GM12878 (cell line): ENCODE data around the gene ENPP1. TPM values are rescaled to one million over a fixed set of nuclear protein-coding genes. Genes with fewer than 3 reads are reported as not detected.

Source experiments
- ATAC-seq: fragments of 200-7000 bp; cut with Tn5 transposase; 3 replicates; pipeline ENCODE4 v1.9.1; 2020; ENCODE audit warnings: mild to moderate bottlenecking, moderate library complexity
- BruUV-seq: library from RNA; stranded (reverse); fragments of 400-500 nt; replicated peaks from 2 replicates; lab custom pipeline; 2021; lab: Mats Ljungman, UMichigan
- CTCF ChIA-PET: fragments of 300-600 bp; sonication (Branson Sonifier 250); formaldehyde crosslinking; extraction: SDS; loops from one replicate; lab custom pipeline; 2021; ENCODE audit warnings: inconsistent platforms; lab: Yijun Ruan, JAX
- POLR2A ChIA-PET: fragments of 350-600 bp; formaldehyde crosslinking; extraction: SDS; loops from one replicate; lab custom pipeline; 2021; ENCODE audit warnings: inconsistent platforms; lab: Charles Lee
- RAD21 ChIA-PET: fragments of 300-600 bp; sonication (Branson Sonifier 250); formaldehyde crosslinking; loops from one replicate; lab custom pipeline; 2023; ENCODE audit warnings: antibody characterized with exemption; ENCODE audit not compliant: unreplicated experiment; lab: Charles Lee
- SMC1A ChIA-PET: fragments of 300-600 bp; sonication (Branson Sonifier 250); formaldehyde crosslinking; loops from one replicate; lab custom pipeline; 2023; ENCODE audit not compliant: unreplicated experiment, uncharacterized antibody; lab: Charles Lee
- DNase-seq: peaks from one replicate; pipeline ENCODE4 v3.0.0-alpha.2; 2011; ENCODE audit warnings: low read depth, low spot score
- FAIRE-seq: peaks from 3 replicates; lab custom pipeline; 2011; peaks lifted over from hg19 to GRCh38; lab: Jason Lieb, UNC
- H2AFZ ChIP-seq: 2 replicates; pipeline ENCODE4 v1.6.0; 2011; ENCODE audit warnings: low read depth, low read length, control low read depth; ENCODE audit not compliant: control insufficient read depth
- H3K27ac ChIP-seq: 2 replicates; pipeline ENCODE4 v1.5.1; 2011; ENCODE audit warnings: control low read depth; ENCODE audit not compliant: control insufficient read depth, insufficient read depth
- H3K27me3 ChIP-seq, 2 experiments: replicated peaks in 1 of 2; 2 replicates each; pipeline versions ENCODE4 v1.6.0 to v1.6.1; 2011; ENCODE audit warnings: low read length in 1 of 2; ENCODE audit not compliant: control insufficient read depth in 2 of 2, insufficient read depth in 2 of 2
- H3K36me3 ChIP-seq, 2 experiments: 2 replicates each; pipeline ENCODE4 v1.5.1; 2011; ENCODE audit warnings: low read length in 1 of 2; ENCODE audit not compliant: control insufficient read depth in 2 of 2, insufficient read depth in 2 of 2
- H3K4me1 ChIP-seq: 2 replicates; pipeline ENCODE4 v1.6.1; 2011; ENCODE audit warnings: mild to moderate bottlenecking, low read length, moderate library complexity, mixed read lengths; ENCODE audit not compliant: control insufficient read depth, insufficient read depth
- H3K4me2 ChIP-seq: 2 replicates; pipeline ENCODE4 v1.6.0; 2011; ENCODE audit warnings: control low read depth; ENCODE audit not compliant: control insufficient read depth, insufficient read depth
- H3K4me3 ChIP-seq: fragments of 200-600 bp; sonication (generic); 2 replicates; pipeline ENCODE4 v1.5.1; 2016
- H3K79me2 ChIP-seq: 2 replicates; pipeline ENCODE4 v1.6.0; 2011; ENCODE audit warnings: low read length; ENCODE audit not compliant: control insufficient read depth, insufficient read depth
- H3K9ac ChIP-seq: 2 replicates; pipeline ENCODE4 v1.8.0; 2011; ENCODE audit warnings: low read length, control low read depth, mixed read lengths; ENCODE audit not compliant: control insufficient read depth, insufficient read depth
- H3K9me3 ChIP-seq: replicated peaks from 3 replicates; pipeline ENCODE4 v1.5.1; 2011; ENCODE audit warnings: mild to moderate bottlenecking, low read length; ENCODE audit not compliant: control insufficient read depth, insufficient read depth
- H4K20me1 ChIP-seq: 2 replicates; pipeline ENCODE4 v1.6.0; 2011; ENCODE audit not compliant: control insufficient read depth, insufficient read depth
- CUX1 ChIP-seq: IDR thresholded peaks from 2 replicates; pipeline ENCODE4 v1.6.1; 2012; ENCODE audit warnings: improper control_type of control experiment, low read depth, low read length; ENCODE audit not compliant: insufficient replicate concordance
- IRF3 ChIP-seq: fragments of 450-650 bp; IDR thresholded peaks from 2 replicates; pipeline ENCODE4 v1.6.1; 2014; ENCODE audit warnings: mild to moderate bottlenecking
- WGBS: methylation state at CpG from one replicate; pipeline ENCODE4 v1.1.6; 2016; ENCODE audit warnings: low lambda C conversion rate; ENCODE audit not compliant: insufficient replicate concordance, insufficient coverage; ENCODE audit errors: missing lambda C conversion rate; 5-methylcytosine and 5-hydroxymethylcytosine counted together
- in situ Hi-C: fragments of 300-500 bp; cut with MboI; formaldehyde crosslinking; loops from 9 replicates; pipeline ENCODE4 v1.14.3; 2018; ENCODE audit warnings: mixed read lengths
- intact Hi-C: fragments of 100-400 bp; cut with micrococcal nuclease; formaldehyde crosslinking; loops from one replicate; pipeline ENCODE4 v1.14.2; 2022; ENCODE audit not compliant: unreplicated experiment
- polyA plus RNA-seq, 11 experiments: library from polyadenylated mRNA; depleted of rRNA in 4 of 11; unstranded in 6 of 11; stranded (reverse) in 5 of 11; fragments of >200 nt; fragmentation: Nextera tagmentation in 4 of 11; fragmentation: Illumina TruSeq in 1 of 11; extraction: Ambion mirVana in 4 of 11; extraction: Trizol in 1 of 11; gene quantifications; 1 replicate in 1 of 11; 2 replicates in 10 of 11; pipeline versions ENCODE4 v1.2.1 to v1.2.3, GENCODE V29; 2011 to 2016; ENCODE audit warnings: inconsistent platforms in 2 of 11, missing spikeins in 2 of 11, low read depth in 1 of 11
- total RNA-seq, 4 experiments: library from RNA; depleted of rRNA in 3 of 4; stranded (reverse); fragments of >200 nt in 3 of 4; fragmentation: Illumina TruSeq in 1 of 4; extraction: Trizol in 1 of 4; gene quantifications; 2 replicates each; pipeline versions ENCODE4 v1.2.1 to v1.2.3, GENCODE V29; 2013 to 2021

Gene ENPP1
- total and polyA plus RNA-seq, 10 of the 15 experiments (the other 5 are each of a cell fraction or from before 2014, with no cell fraction given): 0.03 to 0.05 TPM; not detected in 8

- CTCF ChIA-PET: no interaction called here
- no peak for TF ChIP-seq IRF3
- in situ Hi-C loops: no loop called here
Measured at GRCh38 chr6:131779304-131779703, 28.5 kb upstream of the ENPP1 start.

DNA sequence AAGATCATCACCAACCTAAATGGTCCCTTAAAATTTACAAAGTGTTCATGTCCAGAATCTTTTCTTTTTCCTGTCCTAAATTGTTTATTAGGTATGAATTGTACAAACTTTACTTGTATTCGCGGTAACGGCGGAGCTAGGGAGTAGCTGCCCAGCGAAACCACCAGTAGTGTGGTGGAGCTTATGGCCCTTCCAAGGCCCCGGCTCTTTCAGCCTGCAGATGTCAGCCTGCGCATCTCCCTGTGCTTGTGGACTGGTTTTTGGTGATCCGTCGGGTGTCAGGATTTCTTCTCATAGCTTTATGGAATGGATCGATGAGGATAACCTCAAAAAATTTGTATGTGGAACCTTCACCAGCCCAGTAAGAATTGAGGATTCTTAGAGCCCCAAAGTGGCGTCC, 27.2 kb upstream of the ENPP1 start:
- FAIRE-seq (no peak), ATAC-seq (no peak), DNase-seq (no peak)
- Histone ChIP-seq H3K4me2 (no peak overlapping the region), H3K79me2 (no peaks in the 10 kb centered on the region), H4K20me1 (no peaks in the 10 kb centered on the region), H3K9me3 (no peaks in the 10 kb centered on the region), H3K4me1 (no peaks in the 10 kb centered on the region), H3K27me3 (no peaks in the 10 kb centered on the region; a peak in 1 of 4 replicates), H3K36me3 (no peaks in the 10 kb centered on the region), H3K9ac (no peak overlapping the region), H3K4me3 (no peak overlapping the region), H3K27ac (no peak overlapping the region), H2AFZ (no peak overlapping the region)
- ChIA-PET RAD21 (no interaction called here), SMC1A (no interaction called here), CTCF (no interaction called here), POLR2A (no interaction called here)
- intact Hi-C loops (no loop called here), in situ Hi-C loops (no loop called here)
- no peak for TF ChIP-seq CUX1
- 54% methylated on average over 11 of the region's 11 CpGs for WGBS
- no TSS peak for BruUV-seq

More at GRCh38 chr6:131779304-131779703, 28.5 kb upstream of the ENPP1 start:
- Histone ChIP-seq H3K9me3 (no peaks in the 10 kb centered on the region), H2AFZ (no peak overlapping the region), H3K27ac (no peak overlapping the region), H3K4me3 (no peak overlapping the region), H4K20me1 (no peaks in the 10 kb centered on the region), H3K36me3 (no peaks in the 10 kb centered on the region), H3K4me1 (no peaks in the 10 kb centered on the region), H3K27me3 (no peaks in the 10 kb centered on the region; a peak in 1 of 4 replicates), H3K4me2 (no peak overlapping the region), H3K9ac (no peak overlapping the region), H3K79me2 (no peaks in the 10 kb centered on the region)
- 37% methylated on average over 2 of the region's 2 CpGs for WGBS
- POLR2A ChIA-PET: no interaction called here
- RAD21 ChIA-PET: no interaction called here
- ATAC-seq (no peak), FAIRE-seq (no peak), DNase-seq (no peak)
- BruUV-seq: no TSS peak
- SMC1A ChIA-PET: no interaction called here
- intact Hi-C loops: no loop called here
